HG03196 (cell line): ENCODE results near the gene ATP6V0E2.
"Not testable (repeated sequence)": the region's sequence is repeated elsewhere in the genome, so short reads cannot be mapped to it uniquely, and the experiment has no call there.

Experiments
- ATAC-seq: cut with Tn5 transposase; IDR thresholded peaks from one replicate; pipeline ENCODE4 v1.9.1; 2021; ENCODE audit not compliant: unreplicated experiment

The ATP6V0E2 gene

DNA sequence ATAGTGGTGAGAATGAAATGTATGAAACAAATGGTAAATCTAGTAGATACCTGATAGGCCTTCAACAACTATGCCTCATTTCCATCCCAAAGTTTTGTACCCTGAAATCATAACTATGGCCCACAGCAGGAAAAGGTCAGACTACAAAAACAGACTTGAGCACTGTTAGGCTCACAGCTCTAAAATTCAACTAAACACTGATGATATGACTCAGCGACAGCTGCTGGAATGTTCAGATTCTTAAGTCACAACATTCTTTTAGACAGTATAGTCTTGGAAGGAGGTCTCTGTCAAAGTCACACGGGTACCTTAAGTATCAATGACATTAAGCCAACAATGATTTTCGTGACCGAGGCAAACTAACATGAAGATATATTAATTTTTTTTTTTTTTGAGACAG is 38.4 kb downstream of the ATP6V0E2 start:
- ATAC-seq: not testable (repeated sequence)

DNA sequence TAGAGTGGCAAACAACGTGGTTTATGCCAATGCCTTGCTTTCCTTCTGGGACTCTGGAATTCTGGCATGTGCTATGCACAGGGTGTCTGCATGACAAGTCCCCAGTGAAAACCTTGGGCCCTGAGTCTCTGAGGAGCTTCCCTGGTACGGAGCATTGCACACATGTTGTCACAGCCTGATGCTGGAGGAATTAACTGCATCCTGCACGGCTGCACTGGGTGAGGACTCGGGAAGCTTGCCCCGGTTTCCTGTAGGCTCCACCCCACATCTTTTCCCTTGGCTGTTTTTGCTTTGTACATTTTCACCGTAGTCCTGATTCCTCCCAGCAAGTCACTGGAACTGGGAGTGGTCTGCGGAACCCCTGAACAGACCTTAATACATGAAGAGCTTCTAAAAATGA is 52.6 kb downstream of the ATP6V0E2 start:
- not testable (repeated sequence) for ATAC-seq
